IPS-NIHi11 (cell line): ENCODE results near the gene TCF7L1.

Source experiments
- DNase-seq: peaks from one replicate; pipeline ENCODE4 v3.0.0; 2012; ENCODE audit warnings: mixed read lengths, low spot score

Gene TCF7L1

GRCh38 chr2:85355521-85355920 lies 222.3 kb downstream of the TCF7L1 start:
- no peak for DNase-seq

GRCh38 chr2:85356186-85356585 lies 223.0 kb downstream of the TCF7L1 start:
- DNase-seq = no peak

- DNase-seq = no peak
Measured at GRCh38 chr2:85357736-85358135, 224.5 kb downstream of the TCF7L1 start.
